Measurements from ENCODE around the gene NLGN2.

NLGN2 gene

DNA sequence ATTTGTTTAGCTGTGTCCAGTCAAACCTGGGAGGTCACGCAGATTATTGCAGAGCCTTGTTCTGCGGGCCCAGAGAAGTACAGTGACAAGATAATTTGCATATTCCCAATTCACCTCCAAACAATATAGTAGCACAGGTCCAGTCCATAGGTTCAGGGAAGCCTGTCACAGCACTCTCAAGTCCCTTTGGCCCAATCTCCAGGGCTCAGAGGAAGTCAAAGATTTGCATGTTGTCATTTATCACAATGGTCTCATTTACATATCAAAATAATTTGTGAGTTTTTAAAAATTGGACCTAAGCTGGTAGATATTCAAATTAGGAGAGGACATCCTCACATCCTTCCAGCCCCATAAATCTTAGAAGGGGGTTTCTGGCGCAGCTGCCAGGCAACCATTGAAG is 59.9 kb downstream of the NLGN2 start:
- no peak for DNase-seq

DNA sequence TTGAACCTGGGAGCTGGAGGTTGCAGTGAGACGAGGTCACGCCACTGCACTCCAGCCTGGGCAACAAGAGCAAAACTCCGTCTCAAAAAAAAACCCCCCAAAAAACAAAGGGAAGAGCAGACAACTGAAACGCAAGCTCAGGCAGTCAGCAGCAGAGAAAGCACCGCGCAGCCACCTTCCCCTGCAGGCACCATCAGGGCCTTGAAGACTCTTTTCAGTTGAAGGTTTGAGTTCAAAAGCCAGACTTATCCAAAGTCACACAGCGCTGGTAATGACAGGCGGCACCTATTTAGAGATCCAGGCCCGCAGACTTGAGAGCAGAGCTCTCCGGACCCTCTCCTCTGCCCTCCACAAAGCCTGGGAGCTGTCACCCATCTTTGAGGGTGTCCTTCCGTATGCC is 60.6 kb downstream of the NLGN2 start:
- no peak for DNase-seq

DNA sequence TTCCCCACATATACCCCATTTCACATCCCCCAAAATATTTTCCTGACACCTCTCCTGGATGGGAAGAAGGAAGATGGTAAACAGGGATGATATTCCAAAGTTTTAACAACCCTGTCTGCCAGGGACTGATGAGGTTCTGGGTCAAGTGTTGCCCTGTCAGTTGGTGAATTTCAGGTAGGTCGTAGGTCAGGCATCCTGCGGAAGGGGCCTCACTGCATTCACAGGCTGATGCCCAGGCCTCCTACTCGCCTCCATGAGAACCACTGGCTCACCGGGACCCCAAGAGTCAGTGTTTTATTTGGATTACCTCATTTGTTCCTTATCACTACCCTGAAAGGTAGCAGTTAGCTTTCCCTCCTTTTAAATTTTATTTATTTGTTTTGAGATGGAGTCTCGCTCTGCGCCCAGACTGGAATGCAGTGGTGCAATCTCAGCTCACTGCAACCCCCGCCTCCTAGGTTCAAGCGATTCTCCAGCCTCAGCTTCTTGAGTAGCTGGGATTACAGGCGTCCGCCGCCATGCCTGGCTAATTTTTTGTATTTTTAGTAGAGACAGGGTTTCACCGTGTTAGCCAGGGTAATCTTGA is 61.3 kb downstream of the NLGN2 start:
- DNase-seq = no peak
